ENCODE results near the gene RAB43.

The RAB43 gene

DNA sequence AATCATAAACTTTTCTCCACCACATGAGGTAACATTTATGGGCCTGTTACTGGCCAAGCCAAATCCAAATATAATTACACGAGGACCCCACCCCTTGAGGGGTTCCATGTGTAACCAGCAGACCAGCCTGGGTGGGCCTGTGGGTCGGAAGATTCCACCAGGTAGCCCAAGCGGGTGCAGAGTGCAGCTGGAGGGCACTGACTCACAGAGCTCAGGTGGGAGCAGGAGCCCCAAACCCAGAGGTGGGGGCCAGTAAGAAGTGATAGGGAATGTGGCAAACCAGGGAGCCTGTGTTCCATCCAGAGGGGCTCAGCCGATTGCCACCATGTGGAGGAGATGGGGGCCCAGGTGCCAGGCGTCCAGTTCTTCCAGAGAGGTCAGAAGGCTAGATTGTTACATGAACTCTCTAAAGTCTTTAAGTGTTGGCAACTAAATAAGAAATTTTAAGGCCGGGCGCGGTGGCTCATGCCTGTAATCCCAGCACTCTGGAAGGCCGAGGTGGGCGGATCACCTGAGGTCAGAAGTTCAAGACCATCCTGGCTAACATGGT is 58.4 kb downstream of the RAB43 start (continued):
- no peak for TF ChIP-seq SP2 (tag by site-specific recombination; IDR thresholded peaks at IDR 0.05)

DNA sequence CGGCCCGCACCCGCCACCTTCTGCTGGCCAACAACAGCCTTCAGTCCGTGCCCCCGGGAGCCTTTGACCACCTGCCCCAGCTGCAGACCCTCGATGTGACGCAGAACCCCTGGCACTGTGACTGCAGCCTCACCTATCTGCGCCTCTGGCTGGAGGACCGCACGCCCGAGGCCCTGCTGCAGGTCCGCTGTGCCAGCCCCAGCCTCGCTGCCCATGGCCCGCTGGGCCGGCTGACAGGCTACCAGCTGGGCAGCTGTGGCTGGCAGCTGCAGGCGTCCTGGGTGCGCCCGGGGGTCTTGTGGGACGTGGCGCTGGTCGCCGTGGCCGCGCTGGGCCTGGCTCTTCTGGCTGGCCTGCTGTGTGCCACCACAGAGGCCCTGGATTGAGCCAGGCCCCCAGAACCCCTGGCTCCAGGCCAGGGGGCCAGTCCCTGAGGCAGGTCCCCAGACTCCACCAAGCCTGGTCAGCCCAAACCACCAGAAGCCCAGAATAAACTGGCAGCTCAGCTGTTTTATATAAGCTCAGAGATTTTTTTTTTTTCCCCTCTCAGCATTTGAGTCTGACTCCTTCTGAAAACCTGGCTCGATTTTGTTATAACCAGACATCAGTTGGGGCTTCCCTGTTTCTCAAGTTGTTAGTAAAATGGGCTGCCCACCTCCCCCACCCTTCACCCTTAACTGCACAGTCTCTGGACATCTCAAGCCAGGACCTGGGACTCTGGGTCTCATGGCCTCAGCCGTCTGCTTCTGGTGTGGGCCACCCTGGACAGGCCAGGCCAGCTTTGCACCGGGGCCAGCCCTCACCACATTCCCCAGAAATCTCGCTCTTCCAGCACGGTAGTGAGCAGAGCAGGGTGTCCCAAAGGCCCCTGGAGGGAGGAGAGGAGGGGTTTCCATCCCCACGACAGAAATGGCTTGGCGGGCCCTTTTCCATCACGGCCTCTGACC is 59.4 kb downstream of the RAB43 start:
- no peaks in the 10 kb centered on the region for H3K36me3 ChIP-seq (ENCODE audit: control insufficient read depth in 2 of 2, insufficient read depth in 1 of 2, low read length in 2 of 2)
- H3K9me3 ChIP-seq (ENCODE audit: control insufficient read depth, insufficient read depth, low read depth, low read length), result no peaks in the 10 kb centered on the region
- TF ChIP-seq HOXC10 (CRISPR knock-in tag; IDR thresholded peaks at IDR 0.05), result no peak
- TF ChIP-seq, protein P1, sequence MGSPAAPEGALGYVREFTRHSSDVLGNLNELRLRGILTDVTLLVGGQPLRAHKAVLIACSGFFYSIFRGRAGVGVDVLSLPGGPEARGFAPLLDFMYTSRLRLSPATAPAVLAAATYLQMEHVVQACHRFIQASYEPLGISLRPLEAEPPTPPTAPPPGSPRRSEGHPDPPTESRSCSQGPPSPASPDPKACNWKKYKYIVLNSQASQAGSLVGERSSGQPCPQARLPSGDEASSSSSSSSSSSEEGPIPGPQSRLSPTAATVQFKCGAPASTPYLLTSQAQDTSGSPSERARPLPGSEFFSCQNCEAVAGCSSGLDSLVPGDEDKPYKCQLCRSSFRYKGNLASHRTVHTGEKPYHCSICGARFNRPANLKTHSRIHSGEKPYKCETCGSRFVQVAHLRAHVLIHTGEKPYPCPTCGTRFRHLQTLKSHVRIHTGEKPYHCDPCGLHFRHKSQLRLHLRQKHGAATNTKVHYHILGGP (tag by site-specific recombination; IDR thresholded peaks at IDR 0.05), result no peak
- H3K4me3 ChIP-seq (ENCODE audit: low read depth, low read length), result no peak overlapping the region
- ChIA-PET POLR2A (no interaction called here), CTCF (interaction anchor here (2.0 kb wide), 1 partner anchor 9 kb away, joined by 12 read pairs; no protein-coding TSS in a partner anchor)
- H3K4me1 ChIP-seq (ENCODE audit: control insufficient read depth, insufficient read depth, low read length), result no peaks in the 10 kb centered on the region
- no peak overlapping the region for H3K27ac ChIP-seq (ENCODE audit: extremely low read depth, low read depth, low read length)

- no peak for TF ChIP-seq ZNF292 (tag by site-specific recombination; IDR thresholded peaks at IDR 0.05; ENCODE audit: borderline replicate concordance, low read depth)
- TF ChIP-seq ZNF248 (tag by site-specific recombination; IDR thresholded peaks at IDR 0.05), result no peak
- TF ChIP-seq ZNF148 (tag by site-specific recombination; IDR thresholded peaks at IDR 0.05; ENCODE audit: borderline replicate concordance), result no peak
- TF ChIP-seq PRDM10 (tag by site-specific recombination; IDR thresholded peaks at IDR 0.05), result peak; percentile 29; the same call in 1 of the 2 replicates
- no peak for TF ChIP-seq GLIS1 (tag by site-specific recombination; IDR thresholded peaks at IDR 0.05)
- no peak for TF ChIP-seq ZNF610 (tag by site-specific recombination; IDR thresholded peaks at IDR 0.05; ENCODE audit: borderline replicate concordance)
- TF ChIP-seq, protein P2, sequence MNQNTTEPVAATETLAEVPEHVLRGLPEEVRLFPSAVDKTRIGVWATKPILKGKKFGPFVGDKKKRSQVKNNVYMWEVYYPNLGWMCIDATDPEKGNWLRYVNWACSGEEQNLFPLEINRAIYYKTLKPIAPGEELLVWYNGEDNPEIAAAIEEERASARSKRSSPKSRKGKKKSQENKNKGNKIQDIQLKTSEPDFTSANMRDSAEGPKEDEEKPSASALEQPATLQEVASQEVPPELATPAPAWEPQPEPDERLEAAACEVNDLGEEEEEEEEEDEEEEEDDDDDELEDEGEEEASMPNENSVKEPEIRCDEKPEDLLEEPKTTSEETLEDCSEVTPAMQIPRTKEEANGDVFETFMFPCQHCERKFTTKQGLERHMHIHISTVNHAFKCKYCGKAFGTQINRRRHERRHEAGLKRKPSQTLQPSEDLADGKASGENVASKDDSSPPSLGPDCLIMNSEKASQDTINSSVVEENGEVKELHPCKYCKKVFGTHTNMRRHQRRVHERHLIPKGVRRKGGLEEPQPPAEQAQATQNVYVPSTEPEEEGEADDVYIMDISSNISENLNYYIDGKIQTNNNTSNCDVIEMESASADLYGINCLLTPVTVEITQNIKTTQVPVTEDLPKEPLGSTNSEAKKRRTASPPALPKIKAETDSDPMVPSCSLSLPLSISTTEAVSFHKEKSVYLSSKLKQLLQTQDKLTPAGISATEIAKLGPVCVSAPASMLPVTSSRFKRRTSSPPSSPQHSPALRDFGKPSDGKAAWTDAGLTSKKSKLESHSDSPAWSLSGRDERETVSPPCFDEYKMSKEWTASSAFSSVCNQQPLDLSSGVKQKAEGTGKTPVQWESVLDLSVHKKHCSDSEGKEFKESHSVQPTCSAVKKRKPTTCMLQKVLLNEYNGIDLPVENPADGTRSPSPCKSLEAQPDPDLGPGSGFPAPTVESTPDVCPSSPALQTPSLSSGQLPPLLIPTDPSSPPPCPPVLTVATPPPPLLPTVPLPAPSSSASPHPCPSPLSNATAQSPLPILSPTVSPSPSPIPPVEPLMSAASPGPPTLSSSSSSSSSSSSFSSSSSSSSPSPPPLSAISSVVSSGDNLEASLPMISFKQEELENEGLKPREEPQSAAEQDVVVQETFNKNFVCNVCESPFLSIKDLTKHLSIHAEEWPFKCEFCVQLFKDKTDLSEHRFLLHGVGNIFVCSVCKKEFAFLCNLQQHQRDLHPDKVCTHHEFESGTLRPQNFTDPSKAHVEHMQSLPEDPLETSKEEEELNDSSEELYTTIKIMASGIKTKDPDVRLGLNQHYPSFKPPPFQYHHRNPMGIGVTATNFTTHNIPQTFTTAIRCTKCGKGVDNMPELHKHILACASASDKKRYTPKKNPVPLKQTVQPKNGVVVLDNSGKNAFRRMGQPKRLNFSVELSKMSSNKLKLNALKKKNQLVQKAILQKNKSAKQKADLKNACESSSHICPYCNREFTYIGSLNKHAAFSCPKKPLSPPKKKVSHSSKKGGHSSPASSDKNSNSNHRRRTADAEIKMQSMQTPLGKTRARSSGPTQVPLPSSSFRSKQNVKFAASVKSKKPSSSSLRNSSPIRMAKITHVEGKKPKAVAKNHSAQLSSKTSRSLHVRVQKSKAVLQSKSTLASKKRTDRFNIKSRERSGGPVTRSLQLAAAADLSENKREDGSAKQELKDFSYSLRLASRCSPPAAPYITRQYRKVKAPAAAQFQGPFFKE (tag by site-specific recombination; IDR thresholded peaks at IDR 0.05; ENCODE audit: borderline replicate concordance), result no peak
- no peak for TF ChIP-seq ZBTB8A (tag by site-specific recombination; IDR thresholded peaks at IDR 0.05)
- H3K9me3 ChIP-seq (ENCODE audit: control insufficient read depth, insufficient read depth, low read depth, low read length), result no peaks in the 10 kb centered on the region
- H3K4me3 ChIP-seq (ENCODE audit: low read depth, low read length), result no peak overlapping the region
- H3K4me1 ChIP-seq (ENCODE audit: control insufficient read depth, insufficient read depth, low read length), result no peaks in the 10 kb centered on the region
- no peaks in the 10 kb centered on the region for H3K36me3 ChIP-seq (ENCODE audit: control insufficient read depth in 2 of 2, insufficient read depth in 1 of 2, low read length in 2 of 2)
- H3K27ac ChIP-seq (ENCODE audit: extremely low read depth, low read depth, low read length), result no peak overlapping the region
- POLR2A ChIA-PET, result no interaction called here
- CTCF ChIA-PET, result interaction anchor here (2.0 kb wide), 1 partner anchor 8 kb away, joined by 12 read pairs; no protein-coding TSS in a partner anchor
These were observed 60.3 kb downstream of the RAB43 start for GRCh38 chr3:129061023-129061887.
